NCI-H2196 treated with DMSO at 0.1 percent for 48 hours (cell line): ENCODE data around the gene TTK.
"Not testable (repeated sequence)": the region's sequence is repeated elsewhere in the genome, so short reads cannot be mapped to it uniquely, and the experiment has no call there.

Source experiments
- DNase-seq: peaks from one replicate; lab custom pipeline; 2025; ENCODE audit not compliant: unreplicated experiment; lab: John Stamatoyannopoulos, UW

TTK gene

GRCh38 chr6:80021131-80021530 lies 16.7 kb downstream of the TTK start:
- DNase-seq, result no peak

DNA sequence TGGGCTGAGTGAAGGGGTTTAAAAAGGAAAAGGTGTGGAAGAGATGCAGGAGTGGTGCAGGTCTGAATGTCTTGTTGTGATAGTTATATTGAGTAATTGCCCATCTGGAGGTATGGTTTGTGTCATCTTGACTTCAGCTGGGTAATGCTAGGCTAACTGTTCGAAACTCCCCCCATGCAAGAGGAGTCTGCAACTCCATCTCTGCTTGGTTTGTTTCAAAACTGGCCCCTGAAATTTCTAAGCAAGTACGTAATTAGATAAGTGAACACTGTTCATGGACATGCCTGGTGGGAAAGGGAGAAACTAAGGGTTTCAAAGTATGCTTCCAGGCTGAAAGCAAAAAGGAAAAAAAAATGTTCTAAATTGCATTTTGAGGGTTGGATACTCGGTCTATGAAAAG lies 17.1 kb downstream of the TTK start:
- DNase-seq, result no peak

DNA sequence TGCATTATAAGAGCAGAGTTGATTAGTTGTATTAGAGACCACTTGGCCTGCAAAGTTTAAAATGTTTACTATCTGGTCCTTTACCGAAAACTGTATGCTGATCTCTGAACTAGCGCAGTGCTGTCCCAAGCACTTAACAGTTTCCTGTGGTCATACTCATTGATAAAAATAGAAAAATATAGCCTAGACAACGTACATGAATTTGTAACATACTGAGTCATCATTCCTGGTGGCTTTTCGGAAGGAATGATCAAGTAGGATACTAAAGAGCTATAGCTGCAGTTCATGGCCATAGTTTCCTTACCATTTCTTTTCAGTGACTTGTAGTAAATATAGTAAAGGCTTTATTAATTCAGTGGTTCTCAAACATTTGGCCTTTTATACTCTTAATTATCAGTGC lies 18.4 kb downstream of the TTK start:
- DNase-seq, result no peak

DNA sequence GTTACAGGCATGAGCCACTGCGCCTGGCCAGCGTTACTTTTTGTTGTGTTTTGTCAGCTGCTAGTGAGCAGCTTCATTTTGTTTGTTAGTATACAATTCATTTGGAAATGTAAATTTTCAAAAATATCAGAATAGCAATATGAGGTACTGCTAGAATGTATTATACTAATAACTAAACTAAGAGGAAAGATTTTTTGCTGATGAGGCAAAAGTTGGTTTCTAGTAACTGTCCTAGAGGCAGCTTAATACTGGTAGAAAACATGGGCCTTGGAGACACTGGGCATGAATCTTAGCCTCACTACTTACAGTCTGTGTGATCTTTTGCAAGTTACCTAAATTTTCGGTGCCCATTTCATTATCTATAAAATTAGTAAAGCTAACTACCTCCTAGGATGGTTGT lies 24.1 kb downstream of the TTK start:
- no peak for DNase-seq

GRCh38 chr6:80029470-80029869 lies 25.0 kb downstream of the TTK start:
- no peak for DNase-seq

DNA sequence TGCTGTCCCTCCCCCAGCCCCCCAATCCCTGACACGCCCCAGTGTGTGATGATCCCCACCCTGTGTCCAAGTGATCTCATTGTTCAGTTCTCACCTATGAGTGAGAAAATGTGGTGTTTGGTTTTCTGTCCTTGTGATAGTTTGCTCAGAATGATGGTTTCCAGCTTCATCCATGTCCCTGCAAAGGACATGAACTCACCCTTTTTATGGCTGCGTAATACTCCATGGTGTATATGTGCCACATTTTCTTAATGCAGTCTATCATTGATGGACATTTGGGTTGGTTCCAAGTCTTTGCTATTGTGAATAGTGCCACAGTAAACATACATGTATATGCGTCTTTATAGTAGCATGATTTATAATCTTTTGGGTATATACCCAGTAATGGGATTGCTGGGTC lies 43.8 kb downstream of the TTK start:
- not testable (repeated sequence) for DNase-seq

- DNase-seq, result no peak
Measured at GRCh38 chr6:80060774-80061173, 56.3 kb downstream of the TTK start.

GRCh38 chr6:80068146-80068545 lies 63.7 kb downstream of the TTK start:
- not testable (repeated sequence) for DNase-seq

DNA sequence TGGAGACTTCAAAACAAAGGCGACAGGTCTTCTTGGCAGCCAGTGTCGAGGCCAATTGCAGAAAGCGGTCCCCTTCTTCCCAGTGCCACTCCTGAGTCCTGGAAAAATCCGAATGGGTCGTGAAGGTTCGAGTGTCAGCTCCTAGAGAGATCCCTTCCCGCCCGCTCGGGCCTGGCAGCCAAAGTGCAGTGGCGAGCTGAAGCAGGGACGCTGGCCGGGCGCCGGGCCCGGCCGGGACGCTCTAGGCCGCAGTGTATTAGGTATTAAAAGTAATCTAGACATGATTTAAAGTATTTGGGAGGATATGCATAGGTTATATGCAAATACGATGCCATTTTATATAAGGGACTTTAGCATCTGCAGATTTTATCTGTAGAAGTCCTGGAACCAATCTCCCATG lies 66.0 kb downstream of the TTK start:
- DNase-seq, result not testable (repeated sequence)

GRCh38 chr6:80077067-80077466 lies 72.6 kb downstream of the TTK start:
- DNase-seq, result no peak

GRCh38 chr6:80088637-80089036 lies 84.2 kb downstream of the TTK start:
- DNase-seq, result no peak

DNA sequence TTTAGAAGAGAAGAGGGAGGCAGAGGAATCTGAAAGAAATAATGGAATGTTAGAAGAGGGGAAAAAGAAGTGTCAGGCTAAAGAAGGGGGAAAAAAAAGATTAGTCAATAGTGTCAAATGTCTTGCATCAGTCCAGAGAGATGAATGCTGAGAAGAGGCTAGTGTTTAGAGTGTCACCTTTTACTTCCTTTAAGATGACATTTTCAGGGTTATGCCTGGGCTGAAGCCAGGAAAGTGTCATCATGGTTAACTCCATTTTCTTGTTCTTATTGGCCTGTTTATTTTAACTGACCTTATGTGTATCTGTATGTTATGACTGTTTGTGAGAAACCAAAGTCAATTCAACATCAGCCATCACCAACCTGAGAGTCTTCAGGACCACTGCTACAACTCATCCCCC lies 87.1 kb downstream of the TTK start:
- DNase-seq, result no peak
